GM21529 (cell line): Measurements from ENCODE around the gene PTCH1.

Experiments used
- ATAC-seq: cut with Tn5 transposase; IDR thresholded peaks from one replicate; pipeline ENCODE4 v1.9.1; 2021; ENCODE audit not compliant: unreplicated experiment

The PTCH1 gene

GRCh38 chr9:95444160-95444559, 72.6 kb downstream of the PTCH1 start:
- no peak for ATAC-seq

- ATAC-seq: no peak
Measured at GRCh38 chr9:95443301-95443700, 73.5 kb downstream of the PTCH1 start.

- no peak for ATAC-seq
Measured at GRCh38 chr9:95441081-95441480, 75.7 kb downstream of the PTCH1 start.

GRCh38 chr9:95440447-95440846, 76.3 kb downstream of the PTCH1 start:
- ATAC-seq: no peak

GRCh38 chr9:95438561-95439357, 78.0 kb downstream of the PTCH1 start:
- no peak for ATAC-seq

- ATAC-seq: no peak
Measured at GRCh38 chr9:95437559-95437958, 79.2 kb downstream of the PTCH1 start.

GRCh38 chr9:95436416-95436815, 80.4 kb downstream of the PTCH1 start:
- ATAC-seq: no peak

- ATAC-seq: no peak
Measured at GRCh38 chr9:95435074-95435728, 81.6 kb downstream of the PTCH1 start.

GRCh38 chr9:95434116-95435073, 82.4 kb downstream of the PTCH1 start:
- ATAC-seq: no peak

GRCh38 chr9:95433096-95433819, 83.5 kb downstream of the PTCH1 start:
- no peak for ATAC-seq

- no peak for ATAC-seq
Measured at GRCh38 chr9:95431286-95431685, 85.5 kb downstream of the PTCH1 start.

GRCh38 chr9:95429948-95430620, 86.7 kb downstream of the PTCH1 start:
- ATAC-seq: no peak

GRCh38 chr9:95429096-95429495, 87.7 kb downstream of the PTCH1 start:
- no peak for ATAC-seq

- peak; percentile 48 for ATAC-seq
Measured at GRCh38 chr9:95425910-95426551, 90.7 kb downstream of the PTCH1 start.

- no peak for ATAC-seq
Measured at GRCh38 chr9:95422650-95423049, 94.1 kb downstream of the PTCH1 start.

GRCh38 chr9:95420518-95420917, 96.3 kb downstream of the PTCH1 start:
- no peak for ATAC-seq

GRCh38 chr9:95419444-95419843, 97.3 kb downstream of the PTCH1 start:
- ATAC-seq: no peak

- ATAC-seq: no peak
Measured at GRCh38 chr9:95415158-95415557, 101.6 kb downstream of the PTCH1 start.

GRCh38 chr9:95413793-95414192, 103.0 kb downstream of the PTCH1 start:
- no peak for ATAC-seq
